A549 (cell line): Measurements from ENCODE around the gene ABHD1.

ENCODE experiments used
- CTCF ChIP-seq: fragments of >200 bp; sonication (Bioruptor Twin); formaldehyde crosslinking; IDR thresholded peaks from 3 replicates; pipeline ENCODE4 v1.5.1; 2016
- FOSL2 ChIP-seq, 2 experiments: fragments of 450-650 bp in 1 of 2; fragments of >200 bp in 1 of 2; sonication (Bioruptor Twin) in 1 of 2; formaldehyde crosslinking; IDR thresholded peaks; 2 replicates each; pipeline versions ENCODE4 v1.5.0 to v1.6.1; 2016 to 2020; ENCODE audit warnings: mild to moderate bottlenecking in 1 of 2, moderate library complexity in 1 of 2
- GATA3 ChIP-seq: IDR thresholded peaks from 2 replicates; pipeline ENCODE4 v1.6.1; 2012; ENCODE audit warnings: borderline replicate concordance
- NR3C1 ChIP-seq: fragments of >200 bp; sonication (Bioruptor Twin); formaldehyde crosslinking; IDR thresholded peaks from 3 replicates; pipeline ENCODE4 v1.6.1; 2017
- POLR2A ChIP-seq: IDR thresholded peaks from 2 replicates; pipeline ENCODE4 v1.6.1; 2012; ENCODE audit warnings: mild to moderate bottlenecking, low read length
- POLR2AphosphoS2 ChIP-seq: conservative IDR thresholded peaks from 2 replicates; pipeline ENCODE4 v1.6.1; 2012; ENCODE audit warnings: low read length, improper control_type of control experiment, inconsistent platforms
- RAD21 ChIP-seq, 2 experiments: fragments of >200 bp in 1 of 2; sonication (Bioruptor Twin) in 1 of 2; formaldehyde crosslinking in 1 of 2; IDR thresholded peaks in 1 of 2; conservative IDR thresholded peaks in 1 of 2; 2 replicates in 1 of 2; 3 replicates in 1 of 2; pipeline ENCODE4 v1.6.1; 2012 to 2018; ENCODE audit warnings: inconsistent platforms in 1 of 2
- RFX5 ChIP-seq: fragments of 450-650 bp; IDR thresholded peaks from 2 replicates; pipeline ENCODE4 v1.7.1; 2014; ENCODE audit warnings: antibody characterized with exemption, mild to moderate bottlenecking, moderate library complexity
- ZSCAN20 ChIP-seq: fragments of 250-450 bp; sonication (Bioruptor Pico); IDR thresholded peaks from 2 replicates; pipeline ENCODE4 v1.8.0; 2022; ENCODE audit warnings: mild to moderate bottlenecking, moderate library complexity

- no peak for TF ChIP-seq GATA3
- TF ChIP-seq FOSL2 (IDR thresholded peaks at IDR 0.05), result no peak
- no peak for TF ChIP-seq FOSL2 (CRISPR knock-in tag; IDR thresholded peaks at IDR 0.05)
- TF ChIP-seq CTCF, result no peak
- no peak for TF ChIP-seq RAD21 (conservative IDR thresholded peaks at IDR 0.05 in 1 of 2, IDR thresholded peaks at IDR 0.05 in 1 of 2)
- TF ChIP-seq POLR2AphosphoS2, result no peak
- TF ChIP-seq NR3C1, result no peak
- no peak for TF ChIP-seq ZSCAN20 (CRISPR knock-in tag)
- no peak for TF ChIP-seq RFX5
- 0 out of 2 replicates have a peak, but pooled peaks have one; percentile 3 for TF ChIP-seq POLR2A
Observed at GRCh38 chr2:27158468-27158867, 34.9 kb downstream of the ABHD1 start.
